IMR-90 (cell line): ENCODE data around the gene CFAP298. TPM values are rescaled to one million over a fixed set of nuclear protein-coding genes. Genes with fewer than 3 reads are reported as not detected.

Experiments
- ATAC-seq: fragments of 200-7000 bp; cut with Tn5 transposase; 2 replicates; pipeline ENCODE4 v1.9.1; 2020; ENCODE audit warnings: low read depth, mild to moderate bottlenecking, moderate library complexity
- BruUV-seq: library from RNA; stranded (reverse); fragments of 400-500 nt; replicated peaks from 2 replicates; lab custom pipeline; 2021; lab: Mats Ljungman, UMichigan
- CTCF ChIA-PET: fragments of 300-600 bp; formaldehyde crosslinking; extraction: SDS; loops from one replicate; lab custom pipeline; 2021; ENCODE audit warnings: antibody characterized with exemption; lab: Yijun Ruan, JAX
- POLR2A ChIA-PET: fragments of 300-600 bp; sonication (Branson Sonifier 250); formaldehyde crosslinking; loops from one replicate; lab custom pipeline; 2022; ENCODE audit warnings: antibody characterized with exemption; ENCODE audit not compliant: unreplicated experiment; lab: Charles Lee
- DNase-seq: peaks from one replicate; pipeline ENCODE4 v3.0.0; 2013
- H2AFZ ChIP-seq: replicated peaks from 2 replicates; pipeline ENCODE3; 2013; ENCODE audit warnings: low read length, mild to moderate bottlenecking; ENCODE audit not compliant: poor library complexity
- H2AK5ac ChIP-seq: 2 replicates; pipeline ENCODE4 v1.6.1; 2013; ENCODE audit warnings: low read depth, low read length, inconsistent platforms
- H2AK9ac ChIP-seq: replicated peaks from 2 replicates; pipeline ENCODE3; 2013; ENCODE audit warnings: mild to moderate bottlenecking, low read depth, low read length, moderate library complexity; ENCODE audit not compliant: poor library complexity
- H2BK120ac ChIP-seq: 2 replicates; pipeline ENCODE4 v1.6.1; 2013; ENCODE audit warnings: low read depth, low read length, inconsistent platforms
- H2BK15ac ChIP-seq: 3 replicates; pipeline ENCODE4 v1.6.1; 2013; ENCODE audit warnings: low read depth, low read length, inconsistent platforms
- H2BK20ac ChIP-seq: 2 replicates; pipeline ENCODE4 v1.6.1; 2013; ENCODE audit warnings: low read depth, mild to moderate bottlenecking, inconsistent platforms, low read length, moderate library complexity
- H2BK5ac ChIP-seq: 2 replicates; pipeline ENCODE4 v1.6.1; 2013; ENCODE audit warnings: mild to moderate bottlenecking, low read depth, low read length, inconsistent platforms; ENCODE audit not compliant: poor library complexity, severe bottlenecking
- H3K14ac ChIP-seq: replicated peaks from 2 replicates; pipeline ENCODE4 v1.6.1; 2013; ENCODE audit warnings: low read depth, low read length, inconsistent platforms
- H3K18ac ChIP-seq: 2 replicates; pipeline ENCODE4 v1.6.1; 2013; ENCODE audit warnings: low read depth, low read length, control low read depth
- H3K23ac ChIP-seq: 2 replicates; pipeline ENCODE4 v1.6.1; 2013; ENCODE audit warnings: low read depth, low read length, inconsistent platforms
- H3K27ac ChIP-seq: 2 replicates; pipeline ENCODE4 v1.5.1; 2013; ENCODE audit warnings: mild to moderate bottlenecking, control low read depth, low read length; ENCODE audit not compliant: insufficient read depth
- H3K27me3 ChIP-seq: 2 replicates; pipeline ENCODE4 v1.6.1; 2013; ENCODE audit warnings: low read length; ENCODE audit not compliant: control insufficient read depth, insufficient read depth
- H3K36me3 ChIP-seq: 2 replicates; pipeline ENCODE4 v1.6.1; 2013; ENCODE audit warnings: low read length, mixed read lengths; ENCODE audit not compliant: control insufficient read depth, insufficient read depth
- H3K4ac ChIP-seq: 2 replicates; pipeline ENCODE4 v1.6.1; 2013; ENCODE audit warnings: low read depth, low read length, inconsistent platforms
- H3K4me1 ChIP-seq: 2 replicates; pipeline ENCODE4 v1.6.1; 2013; ENCODE audit warnings: low read length, mixed read lengths; ENCODE audit not compliant: control insufficient read depth, insufficient read depth
- H3K4me2 ChIP-seq: 2 replicates; pipeline ENCODE4 v1.6.1; 2013; ENCODE audit warnings: low read depth, mild to moderate bottlenecking, control low read depth, low read length, moderate library complexity
- H3K4me3 ChIP-seq: 2 replicates; pipeline ENCODE4 v1.5.1; 2013; ENCODE audit warnings: low read depth, mild to moderate bottlenecking, control low read depth, low read length, moderate library complexity; ENCODE audit not compliant: insufficient read depth
- H3K56ac ChIP-seq: 2 replicates; pipeline ENCODE4 v1.6.1; 2013; ENCODE audit warnings: low read length, inconsistent platforms; ENCODE audit not compliant: insufficient read depth; ENCODE audit errors: extremely low read depth
- H3K79me1 ChIP-seq, 2 experiments: 2 replicates each; pipeline ENCODE4 v1.6.1; 2013; ENCODE audit warnings: low read length in 2 of 2, inconsistent platforms in 1 of 2, low read depth in 1 of 2
- H3K9ac ChIP-seq: 2 replicates; pipeline ENCODE4 v1.6.1; 2013; ENCODE audit warnings: low read depth, low read length, control low read depth
- H3K9me1 ChIP-seq: 2 replicates; pipeline ENCODE4 v1.6.1; 2013; ENCODE audit warnings: low read length, inconsistent platforms; ENCODE audit not compliant: insufficient read depth
- H3K9me3 ChIP-seq: 2 replicates; pipeline ENCODE4 v1.6.1; 2013; ENCODE audit warnings: low read length; ENCODE audit not compliant: control insufficient read depth, insufficient read depth
- H4K20me1 ChIP-seq: 2 replicates; pipeline ENCODE4 v1.6.1; 2013; ENCODE audit warnings: low read length, inconsistent platforms; ENCODE audit not compliant: insufficient read depth
- H4K5ac ChIP-seq: 2 replicates; pipeline ENCODE4 v1.6.1; 2013; ENCODE audit warnings: mild to moderate bottlenecking, low read depth, low read length, control low read depth
- H4K8ac ChIP-seq, 2 experiments: 2 replicates each; pipeline ENCODE4 v1.6.1; 2013; ENCODE audit warnings: low read depth in 2 of 2, low read length in 2 of 2, control low read depth in 1 of 2, inconsistent platforms in 1 of 2
- H4K91ac ChIP-seq: 2 replicates; pipeline ENCODE4 v1.6.1; 2013; ENCODE audit warnings: low read depth, low read length, inconsistent platforms; ENCODE audit not compliant: insufficient read depth
- CEBPB ChIP-seq: IDR thresholded peaks from 2 replicates; pipeline ENCODE4 v1.6.1; 2012; ENCODE audit warnings: low read depth, low read length, improper control_type of control experiment
- FOS ChIP-seq: fragments of 150-350 bp; IDR thresholded peaks from 2 replicates; pipeline ENCODE4 v1.6.1; 2016; ENCODE audit warnings: low read depth, low read length
- MAFK ChIP-seq: IDR thresholded peaks from 2 replicates; pipeline ENCODE4 v1.6.1; 2012; ENCODE audit warnings: low read depth, low read length, improper control_type of control experiment
- MAZ ChIP-seq: IDR thresholded peaks from 2 replicates; pipeline ENCODE4 v1.6.1; 2012; ENCODE audit warnings: low read depth, mild to moderate bottlenecking, low read length, improper control_type of control experiment, moderate library complexity, borderline replicate concordance
- NFE2L2 ChIP-seq: fragments of 150-350 bp; IDR thresholded peaks from 2 replicates; pipeline ENCODE4 v1.6.1; 2016; ENCODE audit warnings: low read depth, mild to moderate bottlenecking, low read length
- POLR2A ChIP-seq: IDR thresholded peaks from 2 replicates; pipeline ENCODE4 v1.6.1; 2012; ENCODE audit warnings: mild to moderate bottlenecking, low read depth, low read length
- RAD21 ChIP-seq: IDR thresholded peaks from 2 replicates; pipeline ENCODE4 v1.6.1; 2012; ENCODE audit warnings: low read length, improper control_type of control experiment
- RCOR1 ChIP-seq: IDR thresholded peaks from 2 replicates; pipeline ENCODE4 v1.6.1; 2012; ENCODE audit warnings: mild to moderate bottlenecking, low read length, improper control_type of control experiment; ENCODE audit not compliant: insufficient replicate concordance
- RFX5 ChIP-seq: IDR thresholded peaks from 2 replicates; pipeline ENCODE4 v1.8.0; 2012; ENCODE audit warnings: low read depth, mild to moderate bottlenecking, low read length, moderate library complexity
- SMC3 ChIP-seq: fragments of 150-350 bp; IDR thresholded peaks from 2 replicates; pipeline ENCODE4 v1.6.1; 2016; ENCODE audit warnings: low read depth, mild to moderate bottlenecking, antibody characterized with exemption, low read length, moderate library complexity
- whole genome bisulfite sequencing, 2 experiments: methylation state at CpG; one replicate each; pipeline versions ENCODE4 v1.1.5 to v1.1.7; 2013; ENCODE audit warnings: missing lambda C conversion rate in 2 of 2; ENCODE audit not compliant: insufficient read length in 1 of 2; ENCODE audit errors: extremely low coverage in 2 of 2; 5-methylcytosine and 5-hydroxymethylcytosine counted together
- dilution Hi-C: fragments of 300-500 bp; cut with HindIII; formaldehyde crosslinking; loops from one replicate; pipeline ENCODE4 v1.14.3; 2018; ENCODE audit warnings: low sequenced_read_pairs; ENCODE audit not compliant: unreplicated experiment
- in situ Hi-C: fragments of 300-500 bp; cut with MboI; formaldehyde crosslinking; loops from 3 replicates; pipeline ENCODE4 v1.14.3; 2019; ENCODE audit warnings: low sequenced_read_pairs, inconsistent platforms, mixed read lengths
- intact Hi-C: fragments of 100-400 bp; cut with micrococcal nuclease; formaldehyde crosslinking; loops from 2 replicates; pipeline ENCODE4 v1.10.0; 2022
- polyA plus RNA-seq, 3 experiments: library from polyadenylated mRNA; depleted of rRNA; stranded (reverse); fragments of >200 nt; gene quantifications; 2 replicates each; pipeline ENCODE4 v1.2.3, GENCODE V29; 2012; ENCODE audit warnings: low replicate concordance in 1 of 3
- total RNA-seq: library from RNA; depleted of rRNA; stranded (reverse); fragments of >200 nt; gene quantifications from 2 replicates; pipeline ENCODE4 v1.2.3, GENCODE V29; 2012
- TF ChIP-seq, protein P1 (sequence below): conservative IDR thresholded peaks from 2 replicates; pipeline ENCODE4 v1.5.1; 2012; ENCODE audit warnings: mild to moderate bottlenecking, low read depth, low read length, improper control_type of control experiment
- TF ChIP-seq, protein P2 (sequence below): fragments of 150-350 bp; IDR thresholded peaks from 2 replicates; pipeline ENCODE4 v1.6.1; 2016; ENCODE audit warnings: low read depth, mild to moderate bottlenecking, low read length, moderate library complexity, borderline replicate concordance
- TF ChIP-seq, protein P3 (sequence below): fragments of 150-350 bp; IDR thresholded peaks from 2 replicates; pipeline ENCODE4 v1.6.1; 2017; ENCODE audit warnings: mild to moderate bottlenecking, antibody characterized with exemption, low read length, low read depth

CFAP298 gene
- total and polyA plus RNA-seq, 2 of the 4 experiments (the other 2 are of a cell fraction): 8.1 to 25.7 TPM

DNA sequence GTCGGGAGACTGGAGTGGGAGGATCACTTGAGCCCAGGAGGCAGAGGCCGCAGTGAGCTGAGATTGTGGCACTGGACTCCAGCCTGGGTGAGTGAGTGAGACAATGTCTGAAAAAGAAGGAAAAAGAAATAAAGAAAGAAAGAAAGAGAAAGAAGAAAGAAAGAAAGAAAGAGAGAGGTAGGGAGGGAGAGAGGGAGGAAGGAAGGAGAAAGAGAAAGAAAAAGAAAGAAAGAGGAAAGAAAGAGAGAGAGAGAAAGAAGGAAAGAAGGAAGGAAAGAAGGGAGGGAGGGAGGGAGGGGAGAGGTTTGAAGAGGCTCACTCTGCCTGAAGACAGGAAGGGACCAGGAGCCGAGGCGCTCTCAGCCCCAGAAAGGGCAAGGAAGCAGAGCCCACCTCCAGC, 22.0 kb downstream of the CFAP298 start:
- Histone ChIP-seq H2BK120ac (no peak overlapping the region), H3K4ac (no peak overlapping the region), H3K36me3 (no peaks in the 10 kb centered on the region), H3K4me1 (no peaks in the 10 kb centered on the region), H4K20me1 (no peaks in the 10 kb centered on the region), H3K4me3 (no peak overlapping the region), H3K14ac (no peak overlapping the region), H3K79me1 (no peaks in the 10 kb centered on the region), H3K9me1 (no peaks in the 10 kb centered on the region; the same call in 1 of the 2 replicates), H4K5ac (no peak overlapping the region; the same call in 1 of the 2 replicates), H2BK20ac (no peak overlapping the region), H3K18ac (no peak overlapping the region), H3K9me3 (no peaks in the 10 kb centered on the region), H2AK5ac (no peak overlapping the region), H2BK5ac (no peak overlapping the region), H2AK9ac (no peak overlapping the region), H3K56ac (no peak overlapping the region), H2AFZ (peak overlapping the region; percentile 70), H3K27me3 (peaks cover 11% of the 10 kb centered on the region), H4K91ac (no peak overlapping the region), H3K27ac (no peak overlapping the region), H3K9ac (no peak overlapping the region), H2BK15ac (no peak overlapping the region), H3K4me2 (no peak overlapping the region), H4K8ac (no peak overlapping the region), H3K23ac (no peak overlapping the region)
- ATAC-seq: no peak
- dilution Hi-C loops (no loop called here), in situ Hi-C loops (no loop called here), intact Hi-C loops (no loop called here)
- DNase-seq: no peak
- POLR2A ChIA-PET: no interaction called here
- BruUV-seq: no TSS peak
- CTCF ChIA-PET: interaction anchor here (0.9 to 1.0 kb wide), 2 partner anchors 19 to 20 kb away, joined by 3 read pairs; no protein-coding TSS in a partner anchor
- TF ChIP-seq NFE2L2 (no peak), MAZ (no peak), MAFK (no peak), RFX5 (no peak), CEBPB (no peak), SMC3 (no peak), POLR2A (no peak), RAD21 (no peak), FOS (no peak), RCOR1 (no peak)
- TF ChIP-seq, protein P1, sequence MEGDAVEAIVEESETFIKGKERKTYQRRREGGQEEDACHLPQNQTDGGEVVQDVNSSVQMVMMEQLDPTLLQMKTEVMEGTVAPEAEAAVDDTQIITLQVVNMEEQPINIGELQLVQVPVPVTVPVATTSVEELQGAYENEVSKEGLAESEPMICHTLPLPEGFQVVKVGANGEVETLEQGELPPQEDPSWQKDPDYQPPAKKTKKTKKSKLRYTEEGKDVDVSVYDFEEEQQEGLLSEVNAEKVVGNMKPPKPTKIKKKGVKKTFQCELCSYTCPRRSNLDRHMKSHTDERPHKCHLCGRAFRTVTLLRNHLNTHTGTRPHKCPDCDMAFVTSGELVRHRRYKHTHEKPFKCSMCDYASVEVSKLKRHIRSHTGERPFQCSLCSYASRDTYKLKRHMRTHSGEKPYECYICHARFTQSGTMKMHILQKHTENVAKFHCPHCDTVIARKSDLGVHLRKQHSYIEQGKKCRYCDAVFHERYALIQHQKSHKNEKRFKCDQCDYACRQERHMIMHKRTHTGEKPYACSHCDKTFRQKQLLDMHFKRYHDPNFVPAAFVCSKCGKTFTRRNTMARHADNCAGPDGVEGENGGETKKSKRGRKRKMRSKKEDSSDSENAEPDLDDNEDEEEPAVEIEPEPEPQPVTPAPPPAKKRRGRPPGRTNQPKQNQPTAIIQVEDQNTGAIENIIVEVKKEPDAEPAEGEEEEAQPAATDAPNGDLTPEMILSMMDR: no peak
- TF ChIP-seq, protein P2, sequence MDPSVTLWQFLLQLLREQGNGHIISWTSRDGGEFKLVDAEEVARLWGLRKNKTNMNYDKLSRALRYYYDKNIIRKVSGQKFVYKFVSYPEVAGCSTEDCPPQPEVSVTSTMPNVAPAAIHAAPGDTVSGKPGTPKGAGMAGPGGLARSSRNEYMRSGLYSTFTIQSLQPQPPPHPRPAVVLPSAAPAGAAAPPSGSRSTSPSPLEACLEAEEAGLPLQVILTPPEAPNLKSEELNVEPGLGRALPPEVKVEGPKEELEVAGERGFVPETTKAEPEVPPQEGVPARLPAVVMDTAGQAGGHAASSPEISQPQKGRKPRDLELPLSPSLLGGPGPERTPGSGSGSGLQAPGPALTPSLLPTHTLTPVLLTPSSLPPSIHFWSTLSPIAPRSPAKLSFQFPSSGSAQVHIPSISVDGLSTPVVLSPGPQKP: no peak
- TF ChIP-seq, protein P3, sequence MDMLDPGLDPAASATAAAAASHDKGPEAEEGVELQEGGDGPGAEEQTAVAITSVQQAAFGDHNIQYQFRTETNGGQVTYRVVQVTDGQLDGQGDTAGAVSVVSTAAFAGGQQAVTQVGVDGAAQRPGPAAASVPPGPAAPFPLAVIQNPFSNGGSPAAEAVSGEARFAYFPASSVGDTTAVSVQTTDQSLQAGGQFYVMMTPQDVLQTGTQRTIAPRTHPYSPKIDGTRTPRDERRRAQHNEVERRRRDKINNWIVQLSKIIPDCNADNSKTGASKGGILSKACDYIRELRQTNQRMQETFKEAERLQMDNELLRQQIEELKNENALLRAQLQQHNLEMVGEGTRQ: no peak
- WGBS, 2 experiments: 100% methylated on average over 2 of the region's 4 CpGs; no CpG with 5 or more reads in 1 of the 2 experiments
